ENCODE measurements around the gene PLEKHH1.
A peak's percentile ranks its signal among the peaks of the same experiment; 100 is the strongest.

The PLEKHH1 gene

DNA sequence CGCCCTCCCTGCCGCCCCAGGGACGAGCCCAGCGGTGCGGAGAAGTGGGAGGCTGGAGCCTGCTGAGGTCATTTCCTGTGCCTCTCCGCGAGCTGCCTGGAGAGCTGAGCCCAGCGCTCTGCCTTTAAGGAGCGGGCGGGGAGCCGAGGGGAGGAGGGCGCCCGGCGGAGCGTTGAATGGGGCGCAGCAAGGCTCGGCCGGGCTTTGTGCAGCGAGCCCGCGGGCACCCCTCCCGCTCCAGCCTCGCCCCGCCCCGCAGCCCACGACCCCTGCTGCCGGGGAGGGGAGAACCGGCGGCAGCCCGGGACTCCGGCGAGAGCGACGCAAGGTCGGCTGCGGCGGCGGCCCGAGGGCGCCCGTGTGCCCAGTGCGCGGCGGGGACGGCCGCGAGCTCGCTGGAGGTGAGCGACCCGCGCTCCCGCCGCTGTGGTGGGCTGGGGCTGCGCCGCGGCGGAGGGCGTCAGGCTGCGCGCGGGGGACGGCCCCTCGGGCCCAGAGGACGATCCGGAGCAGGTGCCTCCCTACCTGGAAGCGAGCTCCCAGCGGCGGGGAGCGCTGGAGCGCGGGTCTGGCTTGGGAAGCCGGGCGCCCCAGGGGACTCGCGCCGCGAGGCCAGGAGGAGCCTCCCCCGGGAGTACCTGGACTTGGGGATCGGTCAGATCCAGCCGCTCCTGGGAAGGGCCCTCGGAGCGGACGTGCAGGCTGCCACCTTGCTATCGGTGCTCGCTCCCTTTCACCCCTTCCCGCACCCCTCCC, at the start of gene PLEKHH1:
PLEKHH1 (plus strand) TSS at position 293 of the 756 bp plus-strand sequence. CDS start 8,578 bp downstream, outside the sequence.
- DNase-seq (ENCODE audit: low spot score): peak; percentile 95

GRCh38 chr14:67483579-67484285, 49.4 kb upstream of the PLEKHH1 start:
- DNase-seq (ENCODE audit: low spot score): no peak

DNA sequence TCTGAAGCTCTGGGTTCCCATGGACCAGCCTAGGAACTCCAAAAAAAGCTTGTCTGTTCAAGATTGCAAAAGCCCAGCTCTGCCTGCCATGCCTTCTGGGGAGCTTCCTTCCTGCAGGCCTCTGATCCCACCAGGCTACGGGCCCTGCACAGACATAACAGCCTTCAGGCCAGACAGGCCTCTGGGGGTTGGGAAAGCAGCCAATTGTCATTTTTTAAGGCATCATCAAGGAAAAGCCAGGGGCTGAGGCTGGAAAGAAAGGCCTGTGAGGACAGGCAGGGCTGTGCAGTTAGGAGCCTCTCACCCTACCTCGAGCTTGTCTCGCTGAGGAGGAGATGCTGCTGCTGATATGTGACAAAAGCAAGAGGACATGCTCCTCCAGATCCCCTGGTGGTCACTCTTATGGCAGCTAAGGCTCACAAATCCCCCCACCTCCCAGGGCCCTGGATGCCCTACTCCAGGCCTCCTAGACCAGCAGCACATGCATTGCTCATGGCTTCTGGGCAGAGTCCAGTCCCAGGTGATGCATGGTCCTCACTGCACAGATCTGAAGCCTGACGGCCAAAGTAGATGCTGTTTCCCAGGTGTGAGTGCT, 47.5 kb upstream of the PLEKHH1 start:
- DNase-seq (ENCODE audit: low spot score): no peak

DNA sequence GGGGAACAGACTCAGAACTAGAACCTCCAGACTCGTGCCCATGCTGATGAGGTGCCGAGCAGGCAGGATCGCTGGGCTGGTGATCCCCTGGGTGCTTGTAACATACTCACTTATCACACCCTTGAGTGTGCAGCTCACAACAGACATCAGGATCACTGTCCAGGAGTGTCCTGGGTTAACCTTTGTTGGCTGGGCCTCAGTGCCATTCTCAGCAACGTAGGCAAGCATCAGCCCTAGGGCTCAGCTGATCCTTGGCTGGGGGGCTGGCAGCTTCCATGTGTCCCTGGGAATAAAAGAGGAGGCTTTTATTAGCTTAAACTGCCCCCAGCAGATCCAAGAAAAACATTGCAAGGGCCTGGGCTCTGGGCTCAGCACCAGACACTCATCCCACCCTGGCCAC, 46.2 kb upstream of the PLEKHH1 start:
- no peak for DNase-seq (ENCODE audit: low spot score)

DNA sequence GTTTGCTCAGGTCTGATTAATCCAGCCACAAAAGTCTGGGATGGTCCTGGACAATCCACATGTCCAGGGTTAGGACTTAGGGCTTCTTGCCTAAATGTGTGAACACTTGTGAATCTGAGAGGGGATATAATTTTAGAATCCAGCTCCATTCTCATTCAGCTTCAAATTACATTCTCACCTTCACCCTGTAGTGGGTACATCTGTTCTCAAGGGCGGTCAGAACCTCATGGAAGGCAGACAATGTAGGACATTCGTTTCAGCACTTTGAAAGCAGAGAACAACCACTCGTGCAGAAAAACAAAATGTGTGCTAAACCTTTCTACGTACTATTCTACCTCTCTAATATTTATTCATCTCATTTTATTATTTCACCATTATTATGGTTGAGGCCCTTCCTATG, 45.8 kb upstream of the PLEKHH1 start:
- DNase-seq (ENCODE audit: low spot score): no peak

- DNase-seq (ENCODE audit: low spot score): peak; percentile 39
These were observed 44.9 kb upstream of the PLEKHH1 start, which contains the start of gene TMEM229B for GRCh38 chr14:67487937-67488893. TMEM229B (minus strand) TSS chr14:67488721; CDS start chr14:67473923, 14,798 bp downstream.

- no peak for DNase-seq (ENCODE audit: low spot score)
These were observed 42.9 kb upstream of the PLEKHH1 start for GRCh38 chr14:67490196-67490595.

DNA sequence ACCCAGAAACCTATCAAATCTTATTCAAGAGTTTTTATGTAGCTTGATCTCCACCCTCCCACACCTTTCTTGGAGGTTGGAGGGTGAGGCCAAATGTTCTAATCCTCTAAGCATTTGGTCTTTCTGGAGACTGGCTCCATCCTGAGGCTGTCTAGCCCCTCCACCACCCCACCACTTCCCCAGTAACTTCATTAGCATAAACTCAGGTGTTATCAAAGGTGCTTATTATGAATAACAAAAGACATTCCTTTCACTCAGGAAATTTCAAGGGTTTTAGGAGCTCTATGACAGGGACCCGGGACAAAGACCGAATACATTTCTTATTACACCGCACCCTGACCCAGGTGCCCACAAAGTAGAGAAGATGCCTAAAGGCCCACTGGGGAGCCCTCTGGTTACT, 41.8 kb upstream of the PLEKHH1 start:
- no peak for DNase-seq (ENCODE audit: low spot score)

DNA sequence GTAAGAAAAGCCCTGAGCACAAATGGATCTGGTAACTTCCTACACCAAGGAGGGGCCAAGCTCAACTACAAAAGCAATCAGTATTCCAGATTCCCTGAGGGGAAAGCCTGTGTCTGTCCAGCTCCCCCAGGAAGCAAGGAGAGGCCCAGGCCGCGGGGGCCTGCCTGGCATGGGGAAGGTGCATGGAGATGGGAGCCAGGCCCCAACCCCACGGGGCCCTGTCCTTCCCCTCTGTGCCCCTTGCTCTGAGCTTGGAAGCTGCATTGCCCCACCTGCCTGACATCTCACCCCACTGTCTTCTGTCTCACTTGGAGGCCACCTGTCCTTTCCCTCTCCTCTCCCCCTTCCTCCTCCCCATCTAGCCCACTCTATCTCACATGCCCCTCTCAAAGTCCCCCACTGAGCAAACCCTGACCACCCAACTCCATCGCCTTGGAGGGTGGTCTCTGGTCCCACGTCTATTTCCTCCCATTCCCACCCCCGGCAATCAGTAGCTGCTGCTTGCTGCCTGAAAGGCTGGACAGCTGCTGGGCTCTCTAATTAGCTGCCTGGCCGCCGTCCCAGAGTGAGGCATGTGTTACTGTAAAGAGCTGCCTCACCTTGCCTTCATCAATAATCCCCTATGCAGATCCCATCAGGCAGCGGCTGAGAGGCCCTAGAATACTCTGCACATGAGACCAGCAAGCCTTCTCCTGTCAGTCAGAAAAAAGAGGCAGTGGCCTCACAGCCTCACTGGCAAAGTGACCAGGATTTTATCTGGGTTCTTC, 41.2 kb upstream of the PLEKHH1 start:
- DNase-seq (ENCODE audit: low spot score): no peak

DNA sequence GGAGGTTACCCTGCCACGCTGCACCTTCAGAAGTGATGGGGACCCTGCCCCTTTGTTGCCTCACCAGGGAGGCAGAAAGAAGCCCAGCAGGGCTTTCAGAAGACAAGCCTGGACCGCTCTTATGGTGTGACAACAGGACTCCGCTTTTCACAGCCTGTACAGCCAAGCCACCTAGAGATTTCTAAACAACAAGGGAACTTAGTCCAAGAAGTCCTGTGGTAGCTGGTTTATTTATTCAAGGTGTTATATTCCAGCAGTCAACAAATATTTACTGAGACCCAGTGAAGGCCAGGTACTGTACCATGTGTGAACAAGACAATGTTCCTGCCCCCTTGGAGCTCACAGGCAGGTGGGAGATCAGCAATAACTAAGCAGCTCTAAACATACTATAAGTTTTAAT, 40.6 kb upstream of the PLEKHH1 start:
- DNase-seq (ENCODE audit: low spot score): no peak

DNA sequence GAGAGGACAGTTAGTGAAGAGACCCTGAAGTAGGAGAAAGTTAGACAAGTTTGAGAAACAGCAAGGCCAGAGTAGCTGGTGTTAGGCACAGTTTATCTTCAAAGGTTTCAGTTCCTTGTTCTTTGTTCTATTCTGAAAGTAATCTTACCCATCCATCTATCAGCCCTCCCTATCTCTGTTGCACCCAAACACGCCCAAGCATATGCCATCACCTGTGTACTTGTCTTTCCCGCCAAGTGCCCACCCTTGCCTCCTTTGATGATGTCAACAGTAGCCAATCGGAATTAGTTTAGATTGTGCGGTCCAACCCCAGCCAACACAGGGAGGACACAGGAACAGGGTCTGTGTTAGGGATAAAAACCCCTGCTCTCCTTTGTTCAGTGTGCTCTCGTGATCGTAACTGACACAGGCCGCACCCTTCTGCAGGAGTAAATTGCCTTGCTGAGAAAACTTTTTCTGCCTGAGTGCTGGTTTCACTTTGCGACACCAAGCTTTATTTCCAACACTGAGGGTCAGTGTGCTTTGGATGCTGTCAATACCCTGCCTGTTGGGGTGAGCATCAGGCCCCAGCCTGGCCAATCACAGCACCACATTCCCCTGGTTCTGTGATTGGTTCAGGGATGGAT, 39.9 kb upstream of the PLEKHH1 start:
- no peak for DNase-seq (ENCODE audit: low spot score)

- no peak for DNase-seq (ENCODE audit: low spot score)
These were observed 37.3 kb upstream of the PLEKHH1 start for GRCh38 chr14:67495827-67496226.

- no peak for DNase-seq (ENCODE audit: low spot score)
These were observed 35.9 kb upstream of the PLEKHH1 start for GRCh38 chr14:67497216-67497615.

GRCh38 chr14:67497716-67498115, 35.4 kb upstream of the PLEKHH1 start:
- DNase-seq (ENCODE audit: low spot score): no peak

DNA sequence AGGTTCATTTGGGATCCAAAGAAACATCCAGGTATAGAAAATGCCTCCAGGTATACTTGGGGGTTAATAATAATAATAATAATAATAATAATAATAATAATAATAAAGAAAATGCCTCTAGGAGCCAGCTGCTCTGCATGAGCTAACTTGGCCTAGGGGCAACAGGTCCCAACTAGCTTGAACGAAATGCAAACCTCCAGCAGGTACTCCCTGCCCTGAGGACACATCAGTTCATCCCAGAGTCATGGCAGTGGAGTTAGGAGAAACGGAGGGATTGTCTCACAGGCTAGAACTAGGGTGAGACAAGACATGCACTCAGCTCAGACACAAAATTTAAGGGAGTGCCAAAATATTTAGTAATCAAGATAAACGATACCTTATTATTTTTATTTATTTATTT, 32.1 kb upstream of the PLEKHH1 start:
- no peak for DNase-seq (ENCODE audit: low spot score)

GRCh38 chr14:67501670-67502069, 31.4 kb upstream of the PLEKHH1 start:
- DNase-seq (ENCODE audit: low spot score): no peak

GRCh38 chr14:67502867-67503266, 30.2 kb upstream of the PLEKHH1 start:
- DNase-seq (ENCODE audit: low spot score): no peak

GRCh38 chr14:67503331-67503730, 29.8 kb upstream of the PLEKHH1 start:
- DNase-seq (ENCODE audit: low spot score): no peak

- DNase-seq (ENCODE audit: low spot score): no peak
These were observed 27.8 kb upstream of the PLEKHH1 start for GRCh38 chr14:67505254-67505653.

- DNase-seq (ENCODE audit: low spot score): no peak
These were observed 24.1 kb upstream of the PLEKHH1 start for GRCh38 chr14:67508956-67509355.

GRCh38 chr14:67510121-67510520, 23.0 kb upstream of the PLEKHH1 start:
- DNase-seq (ENCODE audit: low spot score): no peak

Measured in globus pallidus (tissue), 1 donor.